Body of pancreas (tissue), 4 donors: ENCODE data around the gene ITPKC. TPM values are rescaled to one million over a fixed set of nuclear protein-coding genes. Genes with fewer than 3 reads are reported as not detected.

Experiments
- ATAC-seq: fragments of 150-250 bp; one replicate; pipeline ENCODE4 v1.9.1; 2016
- DNase-seq, 4 donors: peaks; one replicate each; pipeline ENCODE4 v3.0.0-alpha.2; 2019
- H3K27ac ChIP-seq, 4 donors: fragments of 200-600 bp; sonication (generic); 1 replicate in 3 of 4; 2 replicates in 1 of 4; pipeline versions ENCODE4 v1.5.1 to v1.6.1; 2016 to 2019; ENCODE audit warnings: mild to moderate bottlenecking in 1 of 4, mixed read lengths in 1 of 4, moderate library complexity in 1 of 4
- H3K27me3 ChIP-seq, 2 donors: fragments of 200-600 bp; sonication (generic); one replicate each; pipeline ENCODE4 v1.6.0; 2016; ENCODE audit warnings: mild to moderate bottlenecking in 1 of 2
- H3K36me3 ChIP-seq, 2 donors: fragments of 200-600 bp; sonication (generic); replicated peaks in 1 of 2; 2 replicates each; pipeline ENCODE4 v1.5.1; 2016; ENCODE audit warnings: low read depth in 2 of 2; ENCODE audit not compliant: insufficient read depth in 1 of 2
- H3K4me1 ChIP-seq: fragments of 200-600 bp; sonication (generic); one replicate; pipeline ENCODE4 v1.6.0; 2016
- H3K4me3 ChIP-seq, 2 donors: fragments of 200-600 bp; sonication (generic); 1 replicate in 1 of 2; 2 replicates in 1 of 2; pipeline ENCODE4 v1.5.1; 2016 to 2019
- H3K9me3 ChIP-seq, 3 donors: fragments of 200-600 bp; sonication (generic); 1 replicate in 2 of 3; 2 replicates in 1 of 3; pipeline ENCODE4 v1.5.1; 2016
- POLR2A ChIP-seq, 3 donors: fragments of 450-650 bp; IDR thresholded peaks; one replicate each; pipeline ENCODE4 v1.6.1; 2016; ENCODE audit warnings: antibody characterized with exemption in 3 of 3, mild to moderate bottlenecking in 2 of 3
- WGBS, 2 donors: methylation state at CpG; one replicate each; pipeline ENCODE4 v1.1.5; 2017; 5-methylcytosine and 5-hydroxymethylcytosine counted together
- intact Hi-C: fragments of 100-400 bp; cut with DNase I; formaldehyde crosslinking; loops from one replicate; pipeline ENCODE4 v1.15.1; 2023
- total RNA-seq, 2 donors: library from RNA; depleted of rRNA; stranded (reverse); fragments of >200 nt; gene quantifications; one replicate each; pipeline ENCODE4 v1.1.0, GENCODE V29; 2016
- TF ChIP-seq, protein P1 (sequence below), 7 experiments: fragments of 450-650 bp in 4 of 7; fragments of 200-600 bp in 3 of 7; sonication (generic) in 3 of 7; IDR thresholded peaks; one replicate each; pipeline ENCODE4 v1.5.1; 2016 to 2019; ENCODE audit warnings: antibody characterized with exemption in 7 of 7

The ITPKC gene
- total RNA-seq, 2 donors from 2014 or later, result 14.0 to 27.7 TPM

DNA sequence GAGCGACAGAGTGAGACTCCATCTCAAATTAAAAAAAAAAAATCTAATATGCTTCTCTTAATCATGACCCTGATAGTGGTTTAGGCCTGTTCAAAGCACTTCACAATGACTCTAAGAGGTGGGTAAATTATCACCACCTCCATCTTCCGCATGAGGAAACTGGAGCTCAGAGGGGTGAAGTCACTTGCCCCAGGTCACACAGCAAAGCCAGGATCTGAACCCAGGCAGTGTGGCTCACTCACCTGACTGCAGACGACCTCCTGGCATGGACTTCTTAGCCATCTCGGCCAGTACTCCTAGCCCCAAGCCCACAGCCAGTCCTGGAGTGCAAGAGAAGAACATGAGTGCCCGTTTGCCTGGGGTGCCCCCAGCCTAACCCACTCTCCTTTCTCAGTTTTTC is 7.1 kb upstream of the ITPKC start:
- Histone ChIP-seq H3K27me3 (no peaks in the 10 kb centered on the region), H3K4me3 (no peak overlapping the region), H3K36me3 (peaks cover 0 to 8% of the 10 kb centered on the region in 2 donors), H3K27ac (no peak overlapping the region), H3K4me1 (peaks cover 8% of the 10 kb centered on the region), H3K9me3 (no peaks in the 10 kb centered on the region)
- no peak for ATAC-seq
- WGBS, 2 donors, result 89 to 92% methylated on average over 5 of the region's 5 CpGs
- intact Hi-C loops, result no loop called here
- TF ChIP-seq, protein P1, sequence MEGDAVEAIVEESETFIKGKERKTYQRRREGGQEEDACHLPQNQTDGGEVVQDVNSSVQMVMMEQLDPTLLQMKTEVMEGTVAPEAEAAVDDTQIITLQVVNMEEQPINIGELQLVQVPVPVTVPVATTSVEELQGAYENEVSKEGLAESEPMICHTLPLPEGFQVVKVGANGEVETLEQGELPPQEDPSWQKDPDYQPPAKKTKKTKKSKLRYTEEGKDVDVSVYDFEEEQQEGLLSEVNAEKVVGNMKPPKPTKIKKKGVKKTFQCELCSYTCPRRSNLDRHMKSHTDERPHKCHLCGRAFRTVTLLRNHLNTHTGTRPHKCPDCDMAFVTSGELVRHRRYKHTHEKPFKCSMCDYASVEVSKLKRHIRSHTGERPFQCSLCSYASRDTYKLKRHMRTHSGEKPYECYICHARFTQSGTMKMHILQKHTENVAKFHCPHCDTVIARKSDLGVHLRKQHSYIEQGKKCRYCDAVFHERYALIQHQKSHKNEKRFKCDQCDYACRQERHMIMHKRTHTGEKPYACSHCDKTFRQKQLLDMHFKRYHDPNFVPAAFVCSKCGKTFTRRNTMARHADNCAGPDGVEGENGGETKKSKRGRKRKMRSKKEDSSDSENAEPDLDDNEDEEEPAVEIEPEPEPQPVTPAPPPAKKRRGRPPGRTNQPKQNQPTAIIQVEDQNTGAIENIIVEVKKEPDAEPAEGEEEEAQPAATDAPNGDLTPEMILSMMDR (IDR thresholded peaks at IDR 0.05), result no peak
- no peak for TF ChIP-seq POLR2A (IDR thresholded peaks at IDR 0.05)
- no peak for DNase-seq

DNA sequence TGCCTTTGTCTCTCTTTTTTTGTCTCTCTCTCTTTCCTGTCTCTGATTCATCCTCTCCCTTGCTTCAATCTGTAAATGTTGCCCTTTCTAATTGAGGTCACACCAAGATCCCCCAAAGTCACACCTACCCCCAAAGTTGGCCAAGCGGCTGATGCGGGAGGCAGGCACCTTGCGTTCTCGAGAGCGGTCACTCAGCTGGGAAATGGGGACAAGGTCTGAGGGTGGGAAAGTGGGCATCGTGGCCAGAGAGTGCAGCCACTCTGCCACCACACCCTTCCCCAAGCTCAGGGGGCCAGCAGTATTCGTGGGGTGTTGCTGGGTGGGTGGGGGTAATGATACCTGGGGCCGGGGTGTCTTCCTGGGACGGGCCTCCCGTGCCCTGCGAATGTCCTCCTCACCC is 3.0 kb upstream of the ITPKC start:
- no peaks in the 10 kb centered on the region for H3K27me3 ChIP-seq
- TF ChIP-seq, protein P1 (IDR thresholded peaks at IDR 0.05), result no peak
- TF ChIP-seq POLR2A (IDR thresholded peaks at IDR 0.05), result no peak
- intact Hi-C loops, result no loop called here
- peak overlapping the region in 2 of 4 donors; percentile 98 to 99 for H3K27ac ChIP-seq
- H3K9me3 ChIP-seq, result no peaks in the 10 kb centered on the region
- H3K36me3 ChIP-seq, result peaks cover 0 to 4% of the 10 kb centered on the region in 2 donors
- no peak overlapping the region for H3K4me3 ChIP-seq
- peaks cover 24% of the 10 kb centered on the region for H3K4me1 ChIP-seq
- ATAC-seq (no peak), DNase-seq (no peak)
- WGBS, 2 donors, result 79 to 83% methylated on average over 8 to 11 of the region's 11 CpGs

DNA sequence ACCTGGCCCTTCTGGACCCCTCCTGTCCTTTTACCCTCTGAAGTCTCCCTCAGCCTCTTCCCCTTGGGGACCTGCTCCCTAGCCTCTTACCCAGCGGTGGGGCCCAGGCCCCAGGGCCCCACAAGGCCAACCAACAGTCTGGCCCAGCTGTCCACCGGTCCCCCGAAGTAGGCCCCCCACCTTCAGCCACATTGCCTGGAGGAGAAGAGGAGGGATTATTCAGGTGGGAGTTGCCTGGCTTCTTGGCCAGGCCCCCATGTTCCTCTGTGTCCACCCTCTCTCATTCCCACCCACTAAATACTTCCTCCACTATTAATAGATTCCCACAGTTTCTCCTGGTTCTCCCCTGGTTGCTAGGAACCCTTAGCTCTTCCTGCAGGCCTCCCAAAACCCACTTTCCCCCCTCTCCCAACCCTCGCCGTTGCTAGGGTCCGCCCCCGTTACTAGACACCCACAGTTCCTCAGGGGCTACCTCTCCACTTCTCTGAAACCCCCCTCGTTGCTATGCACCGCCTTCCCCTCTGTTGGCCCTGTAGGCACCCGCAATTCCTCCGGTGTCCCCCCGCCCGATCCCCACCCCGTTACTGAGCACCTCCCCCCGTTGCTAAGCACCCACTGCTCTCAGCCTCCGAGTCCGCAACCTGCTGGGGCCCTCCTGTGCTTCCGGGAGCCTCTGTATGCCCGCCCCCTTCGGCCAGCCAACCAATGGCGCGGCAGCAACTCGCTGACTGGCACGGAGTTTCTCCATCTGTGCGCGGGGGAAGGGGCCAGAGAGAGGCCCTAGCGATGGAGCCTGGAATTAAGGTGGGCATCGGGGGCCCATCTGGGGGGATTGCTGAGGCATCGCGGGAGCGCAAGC is 2.2 kb upstream of the ITPKC start:
- TF ChIP-seq, protein P1 (IDR thresholded peaks at IDR 0.05), result no peak
- no peak for TF ChIP-seq POLR2A (IDR thresholded peaks at IDR 0.05)
- peaks cover 28% of the 10 kb centered on the region for H3K4me1 ChIP-seq
- peak overlapping the region; percentile 93 to 99 (median 98) for H3K27ac ChIP-seq
- intact Hi-C loops, result no loop called here
- peak; percentile 93 to 95 (median 94) for DNase-seq
- ATAC-seq, result peak; percentile 66
- H3K36me3 ChIP-seq, result peaks cover 0 to 2% of the 10 kb centered on the region in 2 donors
- no peaks in the 10 kb centered on the region for H3K9me3 ChIP-seq
- 5 to 6% methylated on average over 23 to 28 of the region's 31 CpGs for WGBS, 2 donors
- peak overlapping the region in 1 of 2 donors; percentile 10 for H3K4me3 ChIP-seq
- H3K27me3 ChIP-seq, result no peaks in the 10 kb centered on the region

DNA sequence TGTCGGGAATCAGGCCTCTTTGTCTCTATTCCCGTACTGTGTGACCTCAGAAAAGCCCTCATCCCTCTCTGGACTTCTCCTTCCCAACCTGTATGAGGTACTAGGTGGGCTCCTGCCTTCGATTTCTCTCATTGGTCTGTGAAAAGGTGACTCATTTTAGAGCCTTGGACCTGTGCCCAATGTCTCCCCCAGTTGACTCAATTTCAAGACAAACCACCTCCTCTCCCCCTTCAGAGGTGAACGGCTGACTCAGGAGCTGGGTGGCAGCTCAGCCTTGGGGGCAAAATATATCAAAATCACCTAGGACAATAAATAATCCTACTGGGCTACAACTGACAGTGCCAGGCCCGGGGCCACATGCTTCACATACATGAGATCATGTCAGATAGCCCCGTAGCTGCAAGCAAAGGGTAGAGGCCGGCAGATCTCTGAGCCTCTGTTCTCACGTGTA is 856 bp upstream of the ITPKC start:
- peaks cover 42% of the 10 kb centered on the region for H3K4me1 ChIP-seq
- no peaks in the 10 kb centered on the region for H3K27me3 ChIP-seq
- DNase-seq (peak in 3 of 4 donors; percentile 47 to 64 (median 48)), ATAC-seq (no peak)
- 4 to 7% methylated on average over 5 to 8 of the region's 8 CpGs for WGBS, 2 donors
- H3K9me3 ChIP-seq, result no peaks in the 10 kb centered on the region
- H3K36me3 ChIP-seq, result peaks cover 0 to 2% of the 10 kb centered on the region in 2 donors
- intact Hi-C loops, result no loop called here
- peak overlapping the region in 1 of 2 donors; percentile 83 for H3K4me3 ChIP-seq
- TF ChIP-seq POLR2A (IDR thresholded peaks at IDR 0.05), result peak in 1 of 3 donors; percentile 17
- TF ChIP-seq, protein P1 (IDR thresholded peaks at IDR 0.05), result no peak
- H3K27ac ChIP-seq, result peak overlapping the region; percentile 93 to 99 (median 98)
